HG03196 (cell line): ENCODE measurements around the gene ALAD.
A peak's percentile ranks its signal among the peaks of the same experiment; 100 is the strongest.
"Not testable (repeated sequence)": the region's sequence is repeated elsewhere in the genome, so short reads cannot be mapped to it uniquely, and the experiment has no call there.

Experiments used
- ATAC-seq: cut with Tn5 transposase; IDR thresholded peaks from one replicate; pipeline ENCODE4 v1.9.1; 2021; ENCODE audit not compliant: unreplicated experiment

The ALAD gene

DNA sequence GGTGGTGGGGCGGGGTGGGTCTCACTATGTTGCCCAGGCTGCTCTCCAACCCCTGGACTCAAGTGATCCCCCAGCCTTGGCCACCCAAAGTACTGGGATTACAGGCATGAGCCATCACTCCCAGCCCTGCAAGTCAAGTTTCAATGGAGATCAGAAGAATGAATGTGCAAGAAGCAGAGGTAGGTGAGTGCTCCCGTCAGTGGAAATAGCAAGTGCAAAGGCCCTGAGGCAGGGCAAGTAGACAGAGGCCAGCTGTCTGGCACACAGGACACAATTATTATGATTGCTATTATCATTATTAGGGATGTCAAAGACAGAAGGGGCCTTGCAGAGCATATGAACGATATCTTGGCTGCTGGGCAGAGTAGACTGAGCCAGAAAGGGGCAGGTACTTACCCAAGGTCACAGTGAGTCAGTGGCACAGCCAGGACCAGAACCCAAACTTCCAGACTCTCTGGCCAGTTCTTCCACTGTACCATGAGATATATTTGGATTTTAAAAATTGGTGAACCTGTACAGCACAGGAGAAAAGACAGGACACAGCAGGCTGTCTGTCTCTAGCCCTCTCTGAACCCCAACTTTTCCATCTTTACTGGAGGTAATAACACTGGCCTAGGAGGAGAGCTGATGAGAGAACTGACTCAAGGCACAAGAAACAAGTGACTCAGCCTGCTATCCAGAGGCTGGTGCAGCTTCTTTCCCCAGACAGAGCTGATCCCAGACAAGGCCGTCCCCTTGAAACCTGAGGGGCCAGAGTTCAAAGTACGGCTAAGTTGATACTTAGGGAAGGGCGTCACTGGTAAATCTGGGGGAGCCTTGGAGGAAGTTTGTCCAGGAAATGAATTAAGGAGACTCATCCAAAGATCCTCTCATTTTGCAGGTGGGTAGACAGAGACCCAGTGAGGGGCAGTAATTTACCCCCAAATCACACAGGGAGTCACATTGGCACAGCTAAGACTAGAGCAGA, 25.7 kb downstream of the ALAD start:
- ATAC-seq, result no peak

DNA sequence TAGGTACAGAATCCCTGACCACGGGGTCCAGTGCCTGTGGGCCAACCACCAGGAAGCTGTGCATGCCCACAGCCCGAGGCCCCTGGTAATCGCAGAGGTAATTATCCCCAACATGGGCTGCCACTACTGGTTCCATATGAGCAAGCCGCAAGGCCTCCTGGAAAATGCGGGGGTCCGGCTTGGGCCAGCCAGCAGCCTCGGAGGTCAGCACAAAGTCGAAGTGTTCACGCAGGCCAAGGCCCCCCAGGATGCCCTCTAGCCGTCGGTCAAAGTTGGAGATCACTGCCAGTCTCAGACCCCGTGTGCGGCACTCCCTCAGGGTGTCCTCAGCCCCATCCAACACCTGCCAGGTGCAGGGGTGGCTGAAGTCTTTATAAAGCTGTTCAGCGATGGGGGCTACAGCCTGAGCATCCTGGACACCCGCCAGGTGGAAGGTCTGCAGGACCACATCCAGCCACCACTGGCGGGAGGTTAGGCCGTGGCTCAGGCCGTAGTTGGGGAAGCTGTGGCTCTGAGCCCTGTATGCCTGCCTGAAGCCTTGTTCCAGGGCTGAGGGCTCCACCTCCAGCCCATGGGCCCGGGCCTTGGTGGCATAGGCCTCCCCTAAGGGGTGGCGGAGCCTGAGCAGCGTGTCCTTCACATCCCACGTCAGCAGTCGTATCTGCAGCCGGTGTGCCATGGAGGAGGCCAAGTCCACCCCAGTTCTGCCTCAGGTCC, 27.2 kb downstream of the ALAD start:
- ATAC-seq, result no peak

DNA sequence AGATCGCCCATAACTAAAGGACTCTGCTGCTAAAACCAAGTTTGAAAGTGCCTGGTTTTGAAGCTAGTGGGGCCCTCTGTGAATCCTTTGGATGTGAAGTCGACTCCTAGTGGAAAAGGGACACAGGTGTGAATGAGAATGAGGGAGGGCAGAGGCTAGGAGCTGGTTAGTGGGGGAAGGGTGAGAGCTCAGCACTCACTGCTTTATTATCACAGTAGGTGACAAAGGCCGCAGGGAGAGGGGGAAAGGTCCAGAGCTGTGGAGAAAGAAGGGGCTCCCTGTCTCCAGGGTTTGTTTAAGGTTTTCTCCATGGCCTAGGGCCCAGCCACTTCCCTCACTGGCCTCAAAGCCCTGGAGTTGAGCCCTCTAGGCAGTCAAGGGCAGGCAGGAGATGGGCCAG, 27.8 kb downstream of the ALAD start:
- ATAC-seq, result no peak

DNA sequence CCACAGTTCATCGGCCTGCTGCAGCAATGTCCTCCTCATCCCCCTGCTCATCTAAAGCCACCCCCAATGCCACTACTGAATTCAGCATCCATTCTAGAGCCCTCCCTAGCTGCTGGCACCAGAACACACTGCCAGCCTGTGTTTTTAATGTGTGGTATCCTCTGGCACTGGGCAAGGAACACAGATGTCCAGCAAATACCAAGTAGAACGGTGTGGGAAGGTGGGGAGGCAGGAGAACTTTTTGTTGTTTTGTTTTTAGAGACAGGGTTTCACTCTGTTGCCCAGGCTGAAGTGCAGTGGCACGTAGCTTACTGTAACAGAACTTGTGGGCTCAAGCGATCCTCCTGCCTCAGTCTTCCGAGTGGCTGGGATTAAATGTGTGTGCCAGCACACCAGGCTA, 29.0 kb downstream of the ALAD start:
- ATAC-seq, result no peak

DNA sequence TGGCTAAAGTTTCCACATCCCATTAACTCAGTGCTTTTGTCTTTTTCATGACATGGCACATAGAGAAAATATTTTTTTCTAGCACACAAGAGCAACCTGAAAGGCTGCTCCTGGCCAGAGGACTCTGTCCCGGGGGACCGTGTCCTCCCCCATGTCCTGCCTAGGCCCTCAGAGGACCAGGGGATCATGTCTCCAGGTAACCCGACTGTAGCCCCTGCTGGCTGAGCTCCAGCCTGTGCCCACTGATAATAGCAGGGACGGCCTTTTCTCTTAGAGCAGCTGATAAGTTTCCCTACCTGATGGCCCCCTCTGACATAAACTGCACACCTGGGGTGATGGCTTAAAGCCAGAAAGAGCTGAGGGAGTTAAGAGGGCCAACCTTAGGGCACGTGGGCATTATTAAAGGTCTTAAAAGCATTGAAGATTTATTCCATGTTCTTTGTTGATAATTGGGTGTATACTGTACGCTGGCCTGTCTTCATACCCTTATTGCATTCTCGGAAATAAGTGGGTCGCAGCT, 30.2 kb downstream of the ALAD start:
- ATAC-seq, result no peak

DNA sequence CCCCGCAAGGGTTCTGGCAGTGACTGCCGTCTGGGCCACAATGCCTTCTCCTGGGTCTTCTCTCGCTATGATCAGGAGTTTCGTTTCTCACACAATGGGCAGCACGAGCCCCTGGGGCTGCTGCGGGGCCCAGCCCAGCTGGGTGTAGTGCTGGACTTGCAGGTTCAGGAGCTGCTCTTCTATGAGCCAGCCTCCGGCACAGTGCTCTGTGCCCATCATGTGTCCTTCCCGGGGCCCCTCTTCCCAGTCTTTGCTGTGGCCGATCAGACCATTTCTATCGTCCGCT, 31.3 kb downstream of the ALAD start:
- no peak for ATAC-seq

DNA sequence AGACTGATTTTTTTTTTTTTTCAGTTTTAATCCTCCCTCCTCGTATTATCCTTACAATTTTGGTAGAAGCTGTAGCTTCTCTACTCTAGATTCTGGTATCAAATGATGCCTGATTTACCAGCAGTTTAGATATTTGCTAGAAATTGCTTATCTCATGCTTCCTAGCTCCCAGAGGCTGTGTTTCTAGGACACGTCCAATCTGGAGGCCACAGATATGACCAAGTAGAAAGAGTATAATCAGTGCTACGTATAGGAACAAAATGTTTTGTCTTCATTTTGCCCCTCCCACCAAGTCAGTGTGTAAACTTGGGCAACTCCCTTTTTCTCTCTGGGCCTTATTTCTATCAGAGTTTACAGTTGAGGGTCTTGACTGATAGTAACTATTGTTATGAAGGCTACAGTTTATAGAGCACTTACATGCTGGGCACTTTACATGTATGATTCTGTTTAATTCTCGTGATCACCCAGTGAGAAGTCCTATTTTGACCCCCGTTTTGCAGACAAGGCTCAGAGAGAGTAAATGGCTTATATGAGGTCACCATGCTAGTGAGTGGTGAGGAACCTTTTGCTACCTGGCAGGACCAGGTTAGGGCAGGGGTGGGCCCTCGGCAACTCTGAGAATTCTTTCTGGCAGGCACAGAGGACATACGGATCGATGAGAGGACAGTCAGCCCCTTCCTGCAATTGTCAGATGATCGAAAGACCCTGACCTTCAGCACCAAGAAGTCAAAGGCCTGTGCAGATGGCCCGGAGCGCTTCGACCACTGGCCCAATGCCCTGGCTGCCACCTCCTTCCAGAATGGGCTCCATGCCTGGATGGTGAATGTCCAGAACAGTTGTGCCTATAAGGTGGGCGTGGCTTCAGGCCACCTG, 31.9 kb downstream of the ALAD start:
- ATAC-seq, result no peak

DNA sequence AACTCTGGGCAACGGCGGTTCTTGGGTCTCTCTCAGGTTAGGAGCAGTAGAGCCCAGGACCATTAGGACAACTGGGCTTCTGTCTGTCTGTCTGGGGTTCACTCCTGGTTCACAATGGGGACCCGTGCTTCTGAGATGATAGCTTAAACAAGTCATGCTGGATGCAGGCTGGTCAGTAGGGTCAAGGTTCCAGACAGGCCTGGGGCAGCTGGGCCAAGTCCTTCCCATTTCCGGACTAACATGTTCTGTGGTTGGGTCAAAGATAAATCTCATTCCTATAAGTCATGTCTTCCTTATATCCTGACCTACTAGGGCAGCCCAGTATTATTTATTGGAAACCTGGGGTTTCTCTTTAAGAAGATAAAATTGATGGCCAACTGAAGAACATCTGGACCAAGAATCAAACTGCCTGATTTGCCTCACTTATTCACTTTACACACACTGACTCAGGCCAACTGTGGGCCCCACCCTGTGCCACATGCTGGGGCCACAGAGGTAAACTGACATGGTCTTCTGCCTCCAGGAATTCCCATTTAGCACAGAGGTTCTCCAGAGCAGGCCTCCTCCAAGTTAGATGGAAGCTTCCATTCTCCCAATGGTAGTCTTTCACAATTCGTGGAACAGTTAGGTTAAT, 32.6 kb downstream of the ALAD start:
- ATAC-seq, result no peak

DNA sequence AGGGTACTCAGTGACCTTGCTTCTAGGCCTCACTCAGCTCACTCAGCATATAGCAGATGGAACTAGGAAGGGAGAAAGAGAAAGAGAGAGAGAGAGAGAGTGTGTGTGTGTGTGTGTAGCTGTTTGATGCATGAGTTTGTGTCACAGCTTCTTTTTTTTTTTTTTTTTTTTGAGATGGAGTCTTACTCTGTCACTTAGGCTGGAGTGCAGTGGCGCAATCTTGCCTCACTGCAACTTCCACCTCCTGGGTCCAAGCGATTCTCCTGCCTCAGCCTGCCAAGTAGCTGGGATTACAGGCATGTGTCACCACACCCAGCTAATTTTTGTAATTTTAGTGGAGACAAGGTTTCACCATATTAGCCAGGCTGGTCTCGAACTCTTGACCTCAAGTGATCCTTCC, 35.4 kb downstream of the ALAD start:
- ATAC-seq, result not testable (repeated sequence)

DNA sequence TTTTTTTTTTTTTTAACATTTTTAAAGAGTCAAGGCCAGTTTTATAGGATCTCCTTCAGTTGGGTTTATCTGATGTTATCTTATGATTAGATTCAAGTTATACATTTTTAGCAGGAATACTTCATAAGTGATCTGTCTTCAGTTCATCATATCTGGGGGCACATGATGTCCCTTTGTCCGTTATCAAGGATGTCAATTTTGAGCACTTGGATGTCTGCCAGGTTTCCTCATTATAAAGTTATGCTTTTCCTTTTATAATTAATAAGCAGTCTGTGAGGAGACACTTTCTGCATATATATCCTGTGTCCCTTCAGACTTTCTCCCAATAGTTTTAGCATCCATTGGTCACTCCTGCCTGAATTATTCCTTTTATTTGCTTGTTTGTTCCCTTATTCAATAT, 36.1 kb downstream of the ALAD start:
- ATAC-seq, result no peak

DNA sequence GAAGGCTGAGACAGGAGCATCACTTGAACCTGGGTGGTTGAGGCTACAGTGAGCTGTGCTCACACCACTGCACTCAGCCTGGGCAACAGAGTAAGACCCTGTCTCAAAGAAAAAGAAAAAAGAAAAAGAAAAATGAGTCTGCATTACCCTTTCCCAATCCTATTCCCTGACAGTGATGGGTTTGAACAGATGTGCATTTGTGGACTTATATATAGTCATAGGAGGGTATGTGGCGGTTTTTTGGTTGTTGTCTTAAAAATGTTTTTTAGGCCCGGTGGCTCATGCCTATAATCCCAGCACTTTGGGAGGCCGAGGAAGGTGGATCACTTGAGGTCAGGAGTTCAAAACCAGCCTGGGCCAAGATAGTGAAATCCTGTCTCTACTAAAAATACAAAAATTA, 37.7 kb downstream of the ALAD start:
- no peak for ATAC-seq

DNA sequence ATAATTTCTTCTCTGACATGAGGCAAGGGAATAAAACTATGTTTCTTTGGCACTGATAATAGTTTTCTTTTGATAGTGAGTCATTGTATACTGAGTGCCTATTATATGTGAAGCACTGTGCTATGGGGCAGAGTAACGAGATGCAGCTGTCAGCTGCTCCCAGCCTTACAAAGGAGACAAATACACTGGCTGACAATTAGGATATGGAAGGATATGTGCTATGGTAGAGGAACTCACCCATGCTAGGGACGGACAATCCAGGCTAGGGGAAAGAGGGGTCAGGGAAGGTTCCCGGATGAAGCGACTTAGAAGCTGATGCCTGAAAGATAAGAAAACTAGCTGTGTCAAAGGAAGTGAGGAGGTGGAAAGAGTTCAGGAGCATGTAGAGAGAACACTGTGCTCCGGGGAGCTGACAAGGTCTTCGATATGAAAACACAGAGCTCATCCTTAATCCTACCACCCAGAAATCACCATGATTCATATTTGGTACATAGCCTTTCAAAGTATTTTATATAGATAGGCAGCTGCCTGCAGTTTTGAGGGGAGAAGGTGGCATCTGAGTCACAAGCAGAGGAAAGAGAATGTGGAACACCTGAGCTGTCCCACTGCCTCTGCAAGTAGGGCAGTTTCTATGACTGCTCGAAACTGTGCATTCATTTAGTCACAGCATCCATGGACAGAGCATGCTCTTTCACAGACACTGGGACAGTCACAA, 39.6 kb downstream of the ALAD start:
- ATAC-seq, result no peak

DNA sequence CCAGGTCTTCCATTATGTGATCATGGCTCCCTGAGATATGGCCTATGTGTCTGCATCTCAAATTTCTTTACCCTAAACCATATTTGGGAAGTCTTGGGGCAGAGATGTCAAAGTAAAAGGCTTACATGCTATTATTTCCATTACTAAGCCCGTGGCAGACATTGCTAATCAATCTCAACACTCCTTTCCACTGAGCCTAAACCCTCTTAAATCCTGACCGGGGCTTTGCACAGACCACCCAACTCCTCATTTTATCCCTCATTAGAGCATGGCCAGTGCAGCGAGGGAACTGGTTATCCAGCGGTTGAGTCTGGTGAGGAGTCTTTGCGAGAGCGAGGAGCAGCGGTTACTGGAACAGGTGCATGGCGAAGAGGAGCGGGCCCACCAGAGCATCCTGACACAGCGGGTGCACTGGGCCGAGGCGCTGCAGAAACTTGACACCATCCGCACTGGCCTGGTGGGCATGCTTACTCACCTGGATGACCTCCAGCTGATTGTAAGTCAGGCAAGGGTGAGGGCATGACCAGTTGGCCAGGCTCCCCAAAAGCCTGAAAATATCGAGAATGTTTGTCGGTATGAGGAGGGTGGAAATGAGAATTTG, 40.7 kb downstream of the ALAD start:
- ATAC-seq, result no peak

DNA sequence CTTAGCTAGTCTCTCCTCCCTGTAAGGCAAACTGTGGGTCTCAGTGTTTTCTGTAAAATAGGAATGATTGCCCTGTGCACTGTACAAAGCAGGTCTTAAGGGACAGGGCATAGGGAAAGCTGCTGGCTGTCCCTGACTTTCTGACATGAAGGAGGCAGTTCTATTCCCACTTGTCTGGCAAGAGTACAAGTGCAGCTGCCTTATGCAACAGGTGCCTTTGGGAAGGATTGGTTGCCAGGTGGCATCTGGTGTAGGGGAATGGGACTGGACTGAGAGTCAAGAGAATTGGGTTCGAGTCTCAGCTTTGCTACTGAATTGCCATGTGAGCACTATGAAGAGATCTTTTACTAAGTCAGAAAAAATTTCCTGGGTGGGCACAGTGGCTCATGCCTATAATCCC, 41.7 kb downstream of the ALAD start:
- ATAC-seq, result no peak

DNA sequence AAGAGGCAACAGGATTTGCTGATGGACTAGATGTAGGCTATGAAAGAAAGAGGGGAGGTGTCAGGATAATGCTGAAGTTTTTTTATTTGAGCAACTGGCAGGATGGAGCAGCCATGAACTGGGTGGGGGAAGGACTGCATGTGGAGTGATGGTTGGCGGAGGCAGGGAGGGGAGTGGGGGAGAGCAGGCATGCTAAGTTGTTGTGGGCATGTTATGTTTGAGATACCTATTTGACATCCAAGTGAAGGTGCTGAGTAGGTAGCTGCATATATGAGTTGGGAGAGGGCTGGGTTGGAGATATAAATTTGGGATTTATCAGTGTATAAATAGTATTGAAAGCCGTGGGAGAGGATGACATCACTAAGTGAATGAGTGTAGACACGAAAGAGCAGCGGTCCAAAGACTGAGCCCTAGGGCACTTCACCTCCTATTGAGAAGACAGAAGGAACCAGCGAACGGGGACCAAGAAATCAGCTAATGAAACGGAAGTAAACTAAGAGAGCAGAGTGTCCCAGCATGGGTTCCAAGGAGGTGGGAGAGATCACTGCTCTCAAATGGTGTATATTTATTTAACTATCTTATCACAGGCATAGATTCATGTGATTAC, 44.3 kb downstream of the ALAD start:
- ATAC-seq, result no peak

DNA sequence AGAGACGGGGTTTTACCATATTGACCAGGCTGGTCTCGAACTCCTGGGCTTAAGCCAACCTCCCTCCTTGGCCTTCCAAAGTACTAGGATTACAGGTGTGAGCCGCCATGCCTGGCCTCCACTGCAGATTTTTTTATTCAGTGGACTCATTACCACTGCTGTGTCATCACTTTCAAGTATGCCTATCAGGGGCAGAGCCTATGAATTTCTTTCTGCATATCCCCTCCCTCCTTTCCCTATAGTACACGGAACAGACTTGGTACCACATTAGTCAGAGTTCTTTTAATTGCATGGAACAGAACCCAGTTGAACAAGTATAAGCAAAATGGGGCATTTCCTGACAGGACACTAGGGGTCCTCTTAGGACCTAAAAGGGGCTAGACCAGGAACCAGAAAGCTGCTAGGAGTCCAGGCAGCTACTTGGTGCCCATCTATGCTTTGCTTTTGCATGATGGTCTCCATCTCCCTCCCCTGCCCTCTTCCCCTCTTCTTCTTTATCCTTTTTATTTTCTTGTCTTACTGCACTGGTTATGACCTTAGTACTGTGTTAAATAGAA, 46.0 kb downstream of the ALAD start:
- ATAC-seq, result no peak

DNA sequence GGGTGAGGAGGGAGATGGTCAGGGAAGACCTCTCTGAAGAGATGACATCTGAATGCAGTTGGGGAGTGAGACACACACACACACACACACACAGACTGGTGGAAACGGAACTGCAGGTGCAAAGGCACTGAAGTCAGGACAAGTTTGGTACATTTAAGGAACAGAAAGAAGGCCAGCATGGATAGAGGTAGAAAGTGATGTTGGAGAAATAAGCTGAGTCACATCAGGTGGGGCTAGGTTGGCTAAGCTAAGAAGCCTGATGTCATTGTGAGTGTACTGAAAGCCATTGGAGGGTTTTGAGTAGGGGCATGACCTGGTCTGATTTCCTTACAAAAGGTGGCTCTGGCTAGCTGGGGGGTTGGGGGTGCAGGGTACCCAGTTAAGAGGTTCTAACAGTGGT, 48.7 kb downstream of the ALAD start:
- ATAC-seq, result no peak

DNA sequence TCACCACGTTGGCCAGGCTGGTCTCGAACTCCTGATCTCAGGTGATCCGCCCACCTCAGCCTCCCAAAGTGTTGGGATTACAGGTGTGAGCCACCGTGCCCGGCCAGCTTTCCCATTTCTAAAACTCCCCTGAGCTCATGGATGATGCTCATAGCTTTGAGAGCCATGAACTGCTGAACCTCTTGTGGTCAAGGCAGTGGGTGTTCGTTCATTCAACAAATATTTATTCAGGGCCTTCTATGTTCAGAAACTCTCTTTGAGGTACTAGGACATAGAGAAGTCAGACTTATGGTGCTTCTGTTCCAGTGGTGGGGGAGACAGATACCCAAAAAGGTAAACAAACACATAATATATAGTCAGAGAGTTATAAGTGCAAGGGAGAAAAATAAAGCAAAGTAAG, 49.1 kb downstream of the ALAD start:
- no peak for ATAC-seq

DNA sequence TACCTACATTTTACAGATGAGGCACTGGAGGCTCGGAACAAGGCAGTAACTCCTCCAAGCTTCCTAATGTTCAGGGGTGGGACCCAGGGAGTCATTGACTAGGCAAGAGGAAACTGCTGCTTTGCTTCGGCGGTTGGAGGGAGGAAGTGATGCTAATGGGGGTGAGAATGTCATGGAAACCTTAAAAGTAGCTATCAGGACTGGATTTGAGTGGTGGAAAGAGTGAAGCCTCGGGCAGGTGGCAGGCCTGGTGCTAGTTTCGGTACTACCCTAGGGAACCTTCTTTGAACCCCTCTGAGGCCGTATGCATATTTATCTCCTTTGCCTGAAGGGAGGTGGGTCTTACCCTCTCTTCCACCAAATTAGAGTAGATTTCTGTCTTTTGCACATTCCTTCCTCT, 50.1 kb downstream of the ALAD start:
- peak; percentile 35 for ATAC-seq
